BJ (cell line): ENCODE measurements around the gene NAPA. TPM values are rescaled to one million over a fixed set of nuclear protein-coding genes. Genes with fewer than 3 reads are reported as not detected.

Experiments used
- CTCF ChIA-PET: fragments of 350-600 bp; formaldehyde crosslinking; extraction: SDS; loops from one replicate; lab custom pipeline; 2021; ENCODE audit warnings: antibody characterized with exemption, inconsistent platforms; lab: Yijun Ruan, JAX
- POLR2A ChIA-PET: fragments of 300-600 bp; sonication (Branson Sonifier 250); formaldehyde crosslinking; extraction: SDS; loops from one replicate; lab custom pipeline; 2021; ENCODE audit warnings: antibody characterized with exemption; lab: Charles Lee
- DNase-seq: peaks from one replicate; pipeline ENCODE4 v3.0.0-alpha.2; 2011; ENCODE audit warnings: low read depth
- H3K27me3 ChIP-seq: 2 replicates; pipeline ENCODE4 v1.6.0; 2011; ENCODE audit warnings: low read length; ENCODE audit not compliant: control insufficient read depth, insufficient read depth
- H3K36me3 ChIP-seq: 2 replicates; pipeline ENCODE4 v1.5.1; 2011; ENCODE audit warnings: low read length; ENCODE audit not compliant: control insufficient read depth, insufficient read depth
- H3K4me3 ChIP-seq: 2 replicates; pipeline ENCODE4 v1.5.1; 2011; ENCODE audit warnings: low read depth, mild to moderate bottlenecking, control low read depth, low read length
- CTCF ChIP-seq: IDR thresholded peaks from 2 replicates; pipeline ENCODE4 v1.5.1; 2011; ENCODE audit warnings: low read depth, mild to moderate bottlenecking, control low read depth, inconsistent platforms, low read length, moderate library complexity; ENCODE audit not compliant: insufficient read depth
- polyA plus RNA-seq: library from polyadenylated mRNA; depleted of rRNA; stranded (reverse); fragments of >200 nt; gene quantifications from 2 replicates; pipeline ENCODE4 v1.2.3, GENCODE V29; 2011

NAPA gene
- polyA plus RNA-seq, 1 experiment, result 203 TPM

- no peak for DNase-seq
- peaks cover 4% of the 10 kb centered on the region for H3K36me3 ChIP-seq
- POLR2A ChIA-PET, result interaction anchor here (0.6 kb wide), 1 partner anchor 680 kb away, joined by 3 read pairs; no protein-coding TSS in a partner anchor
- H3K4me3 ChIP-seq, result no peak overlapping the region
- TF ChIP-seq CTCF, result no peak
- no peaks in the 10 kb centered on the region for H3K27me3 ChIP-seq
- CTCF ChIA-PET, result interaction anchor here (1.3 to 1.4 kb wide), 2 partner anchors 28 to 76 kb away, joined by 6 to 7 read pairs; partner anchors contain the start of gene KPTN
These were observed 3.2 kb downstream of the NAPA start for GRCh38 chr19:47511681-47512080.

GRCh38 chr19:47511128-47511517, 3.7 kb downstream of the NAPA start:
- DNase-seq, result no peak
- POLR2A ChIA-PET, result interaction anchor here (0.6 kb wide), 2 partner anchors 14 to 679 kb away, joined by 3 read pairs; no protein-coding TSS in a partner anchor
- Histone ChIP-seq H3K4me3 (no peak overlapping the region), H3K36me3 (peaks cover 4% of the 10 kb centered on the region), H3K27me3 (no peaks in the 10 kb centered on the region)
- CTCF ChIA-PET, result interaction anchor here (1.3 to 1.4 kb wide), 3 partner anchors 27 to 233 kb away, joined by 3 to 7 read pairs (median 6); partner anchors contain the start of gene KPTN
- no peak for TF ChIP-seq CTCF

GRCh38 chr19:47510516-47511127, 4.2 kb downstream of the NAPA start:
- no peak for DNase-seq
- H3K27me3 ChIP-seq, result no peaks in the 10 kb centered on the region
- CTCF ChIA-PET, result interaction anchor here (1.3 kb wide), 2 partner anchors 27 to 234 kb away, joined by 3 to 7 read pairs; partner anchors contain the start of gene KPTN
- TF ChIP-seq CTCF, result no peak
- H3K4me3 ChIP-seq, result no peak overlapping the region
- POLR2A ChIA-PET, result interaction anchor here (0.6 kb wide), 1 partner anchor 15 kb away, joined by 3 read pairs; no protein-coding TSS in a partner anchor
- H3K36me3 ChIP-seq, result peaks cover 4% of the 10 kb centered on the region

GRCh38 chr19:47509973-47510372, 4.9 kb downstream of the NAPA start:
- ChIA-PET CTCF (interaction anchor here (1.2 to 1.3 kb wide), 2 partner anchors 73 to 235 kb away, joined by 3 read pairs; no protein-coding TSS in a partner anchor), POLR2A (no interaction called here)
- Histone ChIP-seq H3K36me3 (peaks cover 4% of the 10 kb centered on the region), H3K27me3 (no peaks in the 10 kb centered on the region), H3K4me3 (no peak overlapping the region)
- no peak for TF ChIP-seq CTCF
- DNase-seq, result no peak

GRCh38 chr19:47509170-47509847, 5.6 kb downstream of the NAPA start:
- Histone ChIP-seq H3K27me3 (no peaks in the 10 kb centered on the region), H3K4me3 (no peak overlapping the region), H3K36me3 (peaks cover 4% of the 10 kb centered on the region)
- DNase-seq, result no peak
- no peak for TF ChIP-seq CTCF
- POLR2A ChIA-PET, result no interaction called here
- CTCF ChIA-PET, result interaction anchor here (0.6 to 1.2 kb wide), 2 partner anchors 72 to 191 kb away, joined by 3 to 4 read pairs; no protein-coding TSS in a partner anchor
